ENCODE results near the gene BRCA1.

GRCh38 chr17:43020789-43021740 lies 104.1 kb downstream of the BRCA1 start:
- TF ChIP-seq, protein P1, sequence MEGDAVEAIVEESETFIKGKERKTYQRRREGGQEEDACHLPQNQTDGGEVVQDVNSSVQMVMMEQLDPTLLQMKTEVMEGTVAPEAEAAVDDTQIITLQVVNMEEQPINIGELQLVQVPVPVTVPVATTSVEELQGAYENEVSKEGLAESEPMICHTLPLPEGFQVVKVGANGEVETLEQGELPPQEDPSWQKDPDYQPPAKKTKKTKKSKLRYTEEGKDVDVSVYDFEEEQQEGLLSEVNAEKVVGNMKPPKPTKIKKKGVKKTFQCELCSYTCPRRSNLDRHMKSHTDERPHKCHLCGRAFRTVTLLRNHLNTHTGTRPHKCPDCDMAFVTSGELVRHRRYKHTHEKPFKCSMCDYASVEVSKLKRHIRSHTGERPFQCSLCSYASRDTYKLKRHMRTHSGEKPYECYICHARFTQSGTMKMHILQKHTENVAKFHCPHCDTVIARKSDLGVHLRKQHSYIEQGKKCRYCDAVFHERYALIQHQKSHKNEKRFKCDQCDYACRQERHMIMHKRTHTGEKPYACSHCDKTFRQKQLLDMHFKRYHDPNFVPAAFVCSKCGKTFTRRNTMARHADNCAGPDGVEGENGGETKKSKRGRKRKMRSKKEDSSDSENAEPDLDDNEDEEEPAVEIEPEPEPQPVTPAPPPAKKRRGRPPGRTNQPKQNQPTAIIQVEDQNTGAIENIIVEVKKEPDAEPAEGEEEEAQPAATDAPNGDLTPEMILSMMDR (IDR thresholded peaks at IDR 0.05): no peak
- peak in 1 of 2 donors; percentile 27 for TF ChIP-seq POLR2A (IDR thresholded peaks at IDR 0.05)
